ENCODE results near the gene STK32B. TPM values are rescaled to one million over a fixed set of nuclear protein-coding genes. Genes with fewer than 3 reads are reported as not detected.
"Not testable (repeated sequence)": the region's sequence is repeated elsewhere in the genome, so short reads cannot be mapped to it uniquely, and the experiment has no call there.

The STK32B gene
- total RNA-seq, 1 experiment from 2014 or later, result not detected

DNA sequence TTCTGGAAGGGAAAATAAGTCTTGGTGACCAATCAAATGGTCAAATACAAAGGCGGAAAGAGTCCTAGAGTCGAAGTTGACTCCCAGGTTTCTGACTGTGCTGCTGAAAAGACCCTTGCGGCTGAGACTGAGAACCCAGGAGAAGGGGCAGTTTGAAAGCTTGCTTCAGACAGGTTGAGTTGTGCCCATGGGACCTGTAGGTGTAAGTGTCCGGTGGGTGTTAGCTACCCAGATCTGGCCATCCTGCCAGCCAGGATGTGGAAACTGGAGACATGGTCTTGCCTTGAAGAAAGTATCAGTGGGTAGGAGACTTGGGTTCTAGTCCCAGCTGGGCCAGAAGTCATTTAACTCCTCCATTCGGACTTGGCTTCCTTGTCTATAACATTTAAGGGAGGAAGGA, 381.9 kb downstream of the STK32B start:
- no TSS peak for BruUV-seq (replicated peaks)
- no peak overlapping the region for H3K27ac Mint-ChIP-seq (ENCODE audit: unreplicated experiment)
- H3K27me3 Mint-ChIP-seq (ENCODE audit: unreplicated experiment), result no peaks in the 10 kb centered on the region
- no peak for DNase-seq
- CTCF ChIA-PET, result no interaction called here
- TF ChIP-seq CTCF (IDR thresholded peaks at IDR 0.05; ENCODE audit: unreplicated experiment), result no peak
- no peak overlapping the region for H3K4me3 Mint-ChIP-seq (ENCODE audit: low read depth, unreplicated experiment)
- H3K9me3 Mint-ChIP-seq (ENCODE audit: low read depth, unreplicated experiment), result peaks cover 15% of the 10 kb centered on the region
- H3K4me1 Mint-ChIP-seq (ENCODE audit: low read depth, unreplicated experiment), result no peaks in the 10 kb centered on the region
- no peaks in the 10 kb centered on the region for H3K36me3 Mint-ChIP-seq (ENCODE audit: insufficient read depth, unreplicated experiment)
- intact Hi-C loops (cut with micrococcal nuclease; ENCODE audit: unreplicated experiment), result no loop called here

DNA sequence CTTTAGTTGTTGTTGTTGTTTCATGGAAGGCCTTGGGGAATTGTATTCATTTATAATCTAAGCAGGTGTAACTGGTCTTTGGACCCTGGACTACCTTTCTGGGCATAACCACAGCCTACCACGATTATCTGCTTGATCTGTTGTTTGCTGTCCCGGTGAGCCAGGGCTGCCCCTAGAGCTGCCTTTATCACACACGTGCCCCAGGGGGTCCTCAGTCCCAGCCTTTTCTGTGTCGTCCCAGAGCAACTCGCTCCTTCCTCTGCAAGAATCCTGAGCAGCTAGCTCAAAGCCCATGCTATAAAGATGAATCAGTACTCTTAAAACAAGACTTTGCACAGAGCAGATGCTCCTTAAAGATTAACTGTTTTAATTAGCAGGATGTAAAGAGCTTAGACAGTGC, 383.9 kb downstream of the STK32B start:
- Mint-ChIP-seq H3K27ac (ENCODE audit: unreplicated experiment) (no peak overlapping the region), H3K4me3 (ENCODE audit: low read depth, unreplicated experiment) (no peak overlapping the region), H3K4me1 (ENCODE audit: low read depth, unreplicated experiment) (no peaks in the 10 kb centered on the region), H3K27me3 (ENCODE audit: unreplicated experiment) (no peaks in the 10 kb centered on the region), H3K9me3 (ENCODE audit: low read depth, unreplicated experiment) (peaks cover 14% of the 10 kb centered on the region), H3K36me3 (ENCODE audit: insufficient read depth, unreplicated experiment) (no peaks in the 10 kb centered on the region)
- CTCF ChIA-PET, result no interaction called here
- BruUV-seq (replicated peaks), result no TSS peak
- no peak for TF ChIP-seq CTCF (IDR thresholded peaks at IDR 0.05; ENCODE audit: unreplicated experiment)
- no peak for DNase-seq
- intact Hi-C loops (cut with micrococcal nuclease; ENCODE audit: unreplicated experiment), result no loop called here

DNA sequence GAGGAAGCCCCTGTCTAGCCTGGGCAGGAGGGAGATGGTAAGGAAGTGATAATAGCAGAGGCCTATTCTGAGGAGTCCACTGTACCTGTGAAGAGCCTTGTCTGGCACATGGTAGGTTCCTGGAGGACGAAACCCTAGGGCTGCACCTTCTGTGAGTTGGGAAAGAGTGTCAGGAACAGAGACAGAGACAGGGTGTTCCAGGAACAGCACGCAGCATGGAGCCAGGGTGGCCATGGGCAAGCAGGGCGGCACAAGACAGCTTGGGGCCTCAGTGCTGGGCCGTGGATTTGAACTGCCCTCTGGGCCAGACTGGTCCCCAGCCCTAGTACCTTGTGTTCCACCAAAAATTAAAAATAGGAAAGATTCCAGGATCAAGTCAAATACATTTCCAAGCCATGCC, 384.5 kb downstream of the STK32B start:
- Mint-ChIP-seq H3K9me3 (ENCODE audit: low read depth, unreplicated experiment) (peaks cover 10% of the 10 kb centered on the region), H3K36me3 (ENCODE audit: insufficient read depth, unreplicated experiment) (no peaks in the 10 kb centered on the region), H3K27me3 (ENCODE audit: unreplicated experiment) (no peaks in the 10 kb centered on the region), H3K27ac (ENCODE audit: unreplicated experiment) (no peak overlapping the region), H3K4me1 (ENCODE audit: low read depth, unreplicated experiment) (no peaks in the 10 kb centered on the region), H3K4me3 (ENCODE audit: low read depth, unreplicated experiment) (no peak overlapping the region)
- DNase-seq, result no peak
- CTCF ChIA-PET, result no interaction called here
- no TSS peak for BruUV-seq (replicated peaks)
- TF ChIP-seq CTCF (IDR thresholded peaks at IDR 0.05; ENCODE audit: unreplicated experiment), result no peak
- intact Hi-C loops (cut with micrococcal nuclease; ENCODE audit: unreplicated experiment), result no loop called here

DNA sequence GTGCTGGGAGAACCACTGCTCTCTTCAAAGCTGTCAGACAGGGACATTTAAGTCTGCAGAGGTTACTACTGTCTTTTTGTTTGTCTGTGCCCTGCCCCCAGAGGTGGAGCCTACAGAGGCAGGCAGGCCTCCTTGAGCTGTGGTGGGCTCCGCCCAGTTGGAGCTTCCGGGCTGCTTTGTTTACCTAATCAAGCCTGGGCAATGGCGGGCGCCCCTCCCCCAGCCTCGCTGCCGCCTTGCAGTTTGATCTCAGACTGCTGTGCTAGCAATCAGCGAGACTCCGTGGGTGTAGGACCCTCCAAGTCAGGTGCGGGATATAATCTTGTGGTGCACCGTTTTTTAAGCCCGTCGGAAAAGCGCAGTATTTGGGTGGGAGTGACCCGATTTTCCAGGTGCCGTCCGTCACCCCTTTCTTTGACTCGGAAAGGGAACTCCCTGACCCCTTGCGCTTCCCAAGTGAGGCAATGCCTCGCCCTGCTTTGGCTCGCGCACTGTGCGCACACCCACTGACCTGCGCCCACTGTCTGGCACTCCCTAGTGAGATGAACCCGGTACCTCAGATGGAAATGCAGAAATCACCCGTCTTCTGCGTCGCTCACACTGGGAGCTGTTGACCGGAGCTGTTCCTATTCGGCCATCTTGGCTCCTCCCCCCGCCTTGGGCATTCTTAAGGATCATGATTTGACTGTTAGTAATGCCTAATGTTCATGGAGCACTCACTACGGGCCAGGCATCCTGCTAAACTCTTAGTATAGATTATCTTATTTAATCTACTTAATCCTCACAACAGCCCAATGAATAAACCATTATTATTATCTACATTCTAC, 392.9 kb downstream of the STK32B start:
- H3K4me1 Mint-ChIP-seq (ENCODE audit: low read depth, unreplicated experiment); BruUV-seq (replicated peaks); H3K27me3 Mint-ChIP-seq (ENCODE audit: unreplicated experiment); CTCF ChIA-PET; H3K36me3 Mint-ChIP-seq (ENCODE audit: insufficient read depth, unreplicated experiment); DNase-seq; H3K4me3 Mint-ChIP-seq (ENCODE audit: low read depth, unreplicated experiment); H3K27ac Mint-ChIP-seq (ENCODE audit: unreplicated experiment); intact Hi-C loops (cut with micrococcal nuclease; ENCODE audit: unreplicated experiment); H3K9me3 Mint-ChIP-seq (ENCODE audit: low read depth, unreplicated experiment): not testable (repeated sequence)

DNA sequence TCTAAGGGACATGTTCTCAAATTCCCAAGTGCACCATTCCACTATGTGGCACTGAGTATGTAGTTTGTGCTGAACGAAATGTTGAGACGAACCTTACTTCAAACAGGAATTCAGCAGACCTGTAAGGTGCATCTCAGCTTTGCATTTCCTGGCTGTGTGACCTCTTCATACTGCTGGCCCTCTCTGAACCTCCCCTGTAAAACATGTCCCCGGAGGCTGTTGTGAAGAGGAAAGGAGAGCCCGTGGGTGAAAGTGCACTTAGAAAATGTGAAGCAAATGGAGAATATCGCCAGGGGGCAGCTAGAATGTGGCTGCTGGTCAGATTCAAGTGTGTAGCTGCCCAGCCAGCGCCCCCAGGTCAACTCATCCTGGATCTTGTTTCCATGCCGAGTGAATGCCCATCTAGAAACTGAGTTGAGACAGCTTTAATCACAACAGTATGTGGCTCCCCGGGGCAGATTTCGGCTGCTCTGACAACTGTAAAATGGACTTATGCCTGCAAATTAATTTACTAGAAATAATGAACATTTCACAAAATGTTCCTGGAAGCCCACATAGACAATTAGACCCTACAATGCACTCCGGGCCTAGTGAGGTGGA, 393.7 kb downstream of the STK32B start:
- no peak for DNase-seq
- BruUV-seq (replicated peaks), result no TSS peak
- no peaks in the 10 kb centered on the region for H3K27me3 Mint-ChIP-seq (ENCODE audit: unreplicated experiment)
- no peak overlapping the region for H3K27ac Mint-ChIP-seq (ENCODE audit: unreplicated experiment)
- CTCF ChIA-PET, result no interaction called here
- intact Hi-C loops (cut with micrococcal nuclease; ENCODE audit: unreplicated experiment), result no loop called here
- no peak overlapping the region for H3K4me3 Mint-ChIP-seq (ENCODE audit: low read depth, unreplicated experiment)
- H3K9me3 Mint-ChIP-seq (ENCODE audit: low read depth, unreplicated experiment), result peaks cover 2% of the 10 kb centered on the region
- no peak for TF ChIP-seq CTCF (IDR thresholded peaks at IDR 0.05; ENCODE audit: unreplicated experiment)
- no peaks in the 10 kb centered on the region for H3K4me1 Mint-ChIP-seq (ENCODE audit: low read depth, unreplicated experiment)
- H3K36me3 Mint-ChIP-seq (ENCODE audit: insufficient read depth, unreplicated experiment), result no peaks in the 10 kb centered on the region
